ENCODE data around the gene RHBDF1.

DNA sequence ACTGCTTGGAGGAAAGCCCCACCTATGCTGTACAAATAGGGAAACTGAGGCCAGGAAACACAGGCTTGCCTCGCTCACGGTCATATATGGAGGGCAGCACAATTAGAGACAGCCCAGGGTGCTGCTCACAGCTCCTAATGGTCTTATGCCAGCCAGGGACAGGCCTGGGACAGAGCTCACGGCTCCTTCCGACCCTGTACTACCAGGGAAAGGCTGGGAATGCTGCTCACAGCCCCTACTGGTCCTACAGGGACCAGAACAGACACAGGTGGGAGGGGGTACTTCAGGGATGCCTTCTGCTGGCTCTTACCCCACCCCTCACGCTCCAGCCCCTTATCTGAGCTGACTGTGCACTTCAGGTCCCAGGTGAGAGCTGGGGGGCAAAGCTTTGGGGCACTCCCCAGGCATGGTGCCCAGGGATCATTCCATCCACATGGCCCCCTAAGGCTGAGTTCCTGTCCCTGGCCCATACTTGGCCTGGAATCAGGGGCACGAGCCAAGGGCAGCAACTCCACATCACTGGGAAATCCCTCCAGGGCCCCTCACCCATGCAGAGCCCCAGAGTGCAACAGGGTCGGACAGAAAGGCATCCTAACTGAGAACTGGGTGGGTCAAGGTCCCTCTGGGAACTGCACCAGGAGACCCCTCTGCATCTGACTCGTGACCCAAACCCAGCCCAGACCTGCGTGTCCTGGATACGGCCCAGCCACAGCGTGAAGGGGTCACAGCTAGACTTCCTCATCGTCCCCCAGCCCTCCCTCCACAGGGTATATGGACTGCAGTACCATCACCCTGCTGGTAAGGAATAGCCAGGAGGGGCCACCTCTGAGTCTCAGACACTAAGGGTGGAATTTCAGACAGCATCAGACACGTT lies 5.9 kb downstream of the RHBDF1 start:
- TF ChIP-seq POLR2AphosphoS5 (IDR thresholded peaks at IDR 0.05; ENCODE audit: low read depth) (no peak), CTCF (IDR thresholded peaks at IDR 0.05; ENCODE audit: insufficient read depth, low read length) (no peak), SPI1 (IDR thresholded peaks at IDR 0.05; ENCODE audit: borderline replicate concordance, low read depth) (no peak)
